Psoas muscle (tissue), 8 donors: Measurements from ENCODE around the gene SLC24A3. TPM values are rescaled to one million over a fixed set of nuclear protein-coding genes. Genes with fewer than 3 reads are reported as not detected.

Experiments used
- ATAC-seq, 4 donors: fragments of 200-7000 bp; cut with Tn5 transposase; one replicate each; pipeline ENCODE4 v1.9.1; 2020; ENCODE audit warnings: moderate library complexity in 3 of 4, mild to moderate bottlenecking in 2 of 4
- DNase-seq, 2 donors: peaks; one replicate each; pipeline ENCODE4 v3.0.0-alpha.2; 2020
- H3K27ac ChIP-seq: fragments of 200-600 bp; one replicate; pipeline ENCODE4 v1.8.0; 2022
- H3K27me3 ChIP-seq, 3 donors: fragments of 200-600 bp in 1 of 3; one replicate each; pipeline versions ENCODE4 v1.6.1 to v1.8.0; 2013 to 2022; ENCODE audit warnings: low read length in 2 of 3, mild to moderate bottlenecking in 2 of 3, moderate library complexity in 1 of 3; ENCODE audit not compliant: insufficient read depth in 3 of 3
- H3K36me3 ChIP-seq, 2 donors: fragments of 200-600 bp in 1 of 2; one replicate each; pipeline versions ENCODE4 v1.6.1 to v1.8.0; 2013 to 2022; ENCODE audit warnings: low read depth in 1 of 2, mild to moderate bottlenecking in 1 of 2, moderate library complexity in 1 of 2; ENCODE audit not compliant: insufficient read depth in 1 of 2
- H3K4me1 ChIP-seq: fragments of 200-600 bp; one replicate; pipeline ENCODE4 v1.8.0; 2022
- H3K4me3 ChIP-seq: fragments of 200-600 bp; one replicate; pipeline ENCODE4 v1.8.0; 2022; ENCODE audit warnings: mild to moderate bottlenecking
- H3K9me3 ChIP-seq: fragments of 200-600 bp; one replicate; pipeline ENCODE4 v1.8.0; 2022
- CTCF ChIP-seq: fragments of 200-600 bp; IDR thresholded peaks from one replicate; pipeline ENCODE4 v1.8.0; 2022; ENCODE audit warnings: antibody characterized with exemption
- WGBS, 3 donors: extraction: QIAGEN DNeasy Blood & Tissue Kit; methylation state at CpG; one replicate each; pipeline versions ENCODE4 v1.1.6 to v1.1.7; 2013; 5-methylcytosine and 5-hydroxymethylcytosine counted together
- intact Hi-C, 2 donors: fragments of 100-400 bp; cut with DNase I; formaldehyde crosslinking; loops; one replicate each; pipeline versions ENCODE4 v1.11.0 to v1.14.2; 2022
- polyA plus RNA-seq, 3 donors: library from polyadenylated mRNA; stranded (reverse); fragments of 200-250 nt; gene quantifications; one replicate each; pipeline ENCODE4 v1.2.3, GENCODE V29; 2013
- total RNA-seq, 4 donors: library from RNA; stranded (reverse); fragmentation: NEBNext Ultra II Directional in 2 of 4; extraction: Animal tissue kit (Norgen Biotek cat#: 25700) in 2 of 4; gene quantifications; one replicate each; pipeline versions ENCODE4 v1.2.1 to v1.2.4, GENCODE V29; 2021 to 2023
- donor health status: healthy with polysubstance abuse.
- donor health status: DM: no; HTN: no; CAD: no; lungs with moderate emphysema.
- donor health status: Bipolar disorder and iron deficiency.
- donor health status: healthy.
- donor health status: DM: yes; HTN: yes; CAD: no.
- donor health status: DM: no; HTN: no; CAD: no.
- donor health status: DM: no; HTN: no; CAD: no.
- donor health status: DM: yes; HTN: yes; CAD: no.

SLC24A3 gene
- total and polyA plus RNA-seq, 7 donors, result 3.0 to 24.4 (median 8.2) TPM

DNA sequence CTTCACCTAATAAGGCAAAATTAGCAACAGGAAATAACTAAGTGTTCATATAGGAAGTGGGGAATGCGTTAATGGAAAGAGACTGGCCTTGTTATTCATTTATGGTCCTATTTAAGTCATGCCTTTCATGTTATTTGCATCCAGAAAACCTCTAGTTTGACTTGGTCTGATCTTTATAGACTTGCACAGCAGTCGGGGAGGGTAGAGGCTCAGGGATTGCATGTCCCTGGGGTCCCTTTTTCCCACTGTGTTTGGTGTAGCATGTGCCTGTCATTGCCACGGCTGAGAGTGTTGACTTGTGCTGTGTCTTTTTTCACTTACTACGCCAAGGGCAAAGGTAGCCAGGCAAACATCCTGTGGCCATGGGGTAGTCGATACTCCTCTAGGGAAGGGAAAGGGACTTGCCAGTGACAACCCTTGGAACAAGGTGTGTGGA lies 440.2 kb downstream of the SLC24A3 start:
- 66 to 84% (median 73%) methylated on average over 5 of the region's 5 CpGs for WGBS, 3 donors
- no peak for ATAC-seq
- Histone ChIP-seq H3K4me3 (no peak overlapping the region), H3K27me3 (no peaks in the 10 kb centered on the region), H3K27ac (no peak overlapping the region), H3K4me1 (no peaks in the 10 kb centered on the region), H3K36me3 (no peaks in the 10 kb centered on the region), H3K9me3 (no peaks in the 10 kb centered on the region)
- intact Hi-C loops, result no loop called here
- TF ChIP-seq CTCF, result no peak
- DNase-seq, result no peak

DNA sequence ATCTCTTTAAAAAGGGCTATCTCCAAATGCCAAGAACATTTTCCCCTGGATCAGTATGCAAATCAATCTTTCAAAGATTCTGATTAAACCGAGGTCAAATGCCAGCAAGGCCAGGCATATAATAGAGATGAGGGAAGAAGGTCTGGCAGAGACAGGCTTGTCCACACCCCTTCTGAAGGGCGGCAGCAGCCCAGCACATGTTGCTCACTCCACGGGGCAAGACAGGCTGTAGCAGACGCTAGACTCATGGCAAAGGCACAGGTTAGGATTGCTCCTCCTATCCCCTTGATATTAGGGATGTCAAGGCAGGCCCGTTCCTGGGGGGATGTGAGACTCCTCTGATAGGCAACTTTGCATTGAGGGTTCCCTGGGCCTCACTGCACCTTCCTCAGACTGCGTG lies 440.9 kb downstream of the SLC24A3 start:
- no peaks in the 10 kb centered on the region for H3K27me3 ChIP-seq
- H3K4me1 ChIP-seq, result no peaks in the 10 kb centered on the region
- H3K4me3 ChIP-seq, result no peak overlapping the region
- no peaks in the 10 kb centered on the region for H3K36me3 ChIP-seq
- ATAC-seq (no peak), DNase-seq (no peak)
- H3K27ac ChIP-seq, result no peak overlapping the region
- WGBS, 3 donors, result 72 to 75% (median 74%) methylated on average over 6 of the region's 6 CpGs
- intact Hi-C loops, result no loop called here
- no peak for TF ChIP-seq CTCF
- H3K9me3 ChIP-seq, result no peaks in the 10 kb centered on the region

DNA sequence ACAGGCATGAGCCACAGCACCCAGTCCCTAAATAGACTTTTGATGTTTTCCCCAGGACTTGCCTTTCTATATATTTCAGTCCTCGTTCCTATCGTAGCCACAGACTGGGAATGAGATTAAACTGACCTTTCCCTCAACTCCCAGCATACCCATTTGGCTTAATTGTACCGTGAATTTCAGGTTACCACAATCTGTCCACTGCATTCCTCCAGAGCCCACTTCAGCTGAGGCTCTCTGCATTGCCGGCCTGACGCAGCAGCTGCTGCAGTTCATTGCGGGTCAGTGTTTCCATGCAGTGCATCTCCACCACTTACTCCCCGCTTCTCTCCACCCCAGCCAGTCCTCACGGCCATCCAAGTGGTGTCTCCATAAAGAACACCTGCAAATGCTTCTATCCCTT lies 442.5 kb downstream of the SLC24A3 start:
- Histone ChIP-seq H3K4me1 (no peaks in the 10 kb centered on the region), H3K36me3 (no peaks in the 10 kb centered on the region), H3K27me3 (no peaks in the 10 kb centered on the region), H3K27ac (no peak overlapping the region), H3K9me3 (no peaks in the 10 kb centered on the region), H3K4me3 (no peak overlapping the region)
- intact Hi-C loops, result no loop called here
- WGBS, 3 donors, result 70 to 80% (median 74%) methylated on average over 8 of the region's 8 CpGs
- ATAC-seq (no peak), DNase-seq (no peak)
- no peak for TF ChIP-seq CTCF

- peak in 1 of 2 donors; percentile 58 for DNase-seq
- no peak for ATAC-seq
- H3K27ac ChIP-seq, result no peak overlapping the region
- no peak for TF ChIP-seq CTCF
- no peaks in the 10 kb centered on the region for H3K9me3 ChIP-seq
- H3K4me3 ChIP-seq, result no peak overlapping the region
- H3K27me3 ChIP-seq, result no peaks in the 10 kb centered on the region
- no peaks in the 10 kb centered on the region for H3K4me1 ChIP-seq
- H3K36me3 ChIP-seq, result no peaks in the 10 kb centered on the region
- 86 to 95% (median 91%) methylated on average over 15 of the region's 15 CpGs for WGBS, 3 donors
- intact Hi-C loops, result no loop called here
Measured at GRCh38 chr20:19658137-19658536, 445.7 kb downstream of the SLC24A3 start.

GRCh38 chr20:19659448-19659847 lies 447.0 kb downstream of the SLC24A3 start:
- intact Hi-C loops, result no loop called here
- H3K27me3 ChIP-seq, result no peaks in the 10 kb centered on the region

More at GRCh38 chr20:19659448-19659847, 447.0 kb downstream of the SLC24A3 start:
- 69 to 74% (median 70%) methylated on average over 7 of the region's 7 CpGs for whole genome bisulfite sequencing, 3 donors
- no peak overlapping the region for H3K4me3 ChIP-seq
- H3K4me1 ChIP-seq, result no peaks in the 10 kb centered on the region
- peak in 1 of 4 donors; percentile 54 for ATAC-seq
- no peak for TF ChIP-seq CTCF
- DNase-seq, result no peak
- H3K27ac ChIP-seq, result no peak overlapping the region
- H3K36me3 ChIP-seq, result no peaks in the 10 kb centered on the region
- H3K9me3 ChIP-seq, result no peaks in the 10 kb centered on the region
